NCI-H2107 treated with DMSO at 0.1 percent for 48 hours (cell line): Measurements from ENCODE around the gene RNFT2.
A peak's percentile ranks its signal among the peaks of the same experiment; 100 is the strongest.
"Not testable (repeated sequence)": the region's sequence is repeated elsewhere in the genome, so short reads cannot be mapped to it uniquely, and the experiment has no call there.

ENCODE experiments used
- DNase-seq: peaks from one replicate; lab custom pipeline; 2025; ENCODE audit not compliant: unreplicated experiment; lab: John Stamatoyannopoulos, UW

RNFT2 gene

GRCh38 chr12:116794725-116795124 lies 56.6 kb downstream of the RNFT2 start:
- DNase-seq, result no peak

DNA sequence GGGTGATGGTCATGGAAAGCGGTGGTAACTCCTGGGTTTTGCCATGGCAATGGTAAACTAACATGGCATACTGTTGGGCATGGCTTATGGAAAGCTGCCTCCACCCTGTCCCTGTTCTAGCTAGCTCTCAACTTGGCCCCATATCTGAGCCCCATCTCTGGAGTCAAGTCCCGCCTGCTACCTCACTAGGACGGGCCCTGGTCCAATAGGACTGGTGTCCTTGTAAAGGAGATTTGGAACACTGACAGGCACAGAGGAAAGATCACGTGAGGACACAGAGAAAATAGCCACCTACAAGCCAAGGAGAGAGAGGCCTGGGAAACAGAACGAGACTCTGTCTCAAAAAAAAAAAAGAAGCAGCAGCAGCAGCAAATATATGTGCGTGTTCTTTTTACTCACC lies 59.8 kb downstream of the RNFT2 start:
- no peak for DNase-seq

DNA sequence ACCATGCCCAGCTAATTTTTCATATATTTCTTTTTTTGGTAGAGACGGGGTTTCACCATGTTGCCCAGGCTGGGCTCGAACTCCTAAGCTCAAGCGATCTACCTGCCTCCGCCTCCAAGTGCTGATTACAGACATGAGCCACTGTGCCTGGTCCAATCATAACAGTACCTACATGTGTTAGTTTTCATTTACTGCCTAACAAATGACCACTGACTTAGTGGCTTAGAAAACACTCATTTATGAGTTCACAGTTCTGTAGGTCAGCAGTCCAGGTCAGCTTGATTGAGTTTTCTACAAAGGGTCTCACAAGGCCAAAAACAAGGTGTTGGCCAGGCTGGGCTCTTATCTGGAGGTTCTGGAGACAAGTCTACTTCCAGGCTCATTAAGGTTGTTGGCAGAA lies 60.6 kb downstream of the RNFT2 start:
- DNase-seq, result no peak

GRCh38 chr12:116799955-116800354 lies 61.8 kb downstream of the RNFT2 start:
- DNase-seq, result no peak

- DNase-seq, result no peak
These were observed 62.8 kb downstream of the RNFT2 start for GRCh38 chr12:116800918-116801317.

DNA sequence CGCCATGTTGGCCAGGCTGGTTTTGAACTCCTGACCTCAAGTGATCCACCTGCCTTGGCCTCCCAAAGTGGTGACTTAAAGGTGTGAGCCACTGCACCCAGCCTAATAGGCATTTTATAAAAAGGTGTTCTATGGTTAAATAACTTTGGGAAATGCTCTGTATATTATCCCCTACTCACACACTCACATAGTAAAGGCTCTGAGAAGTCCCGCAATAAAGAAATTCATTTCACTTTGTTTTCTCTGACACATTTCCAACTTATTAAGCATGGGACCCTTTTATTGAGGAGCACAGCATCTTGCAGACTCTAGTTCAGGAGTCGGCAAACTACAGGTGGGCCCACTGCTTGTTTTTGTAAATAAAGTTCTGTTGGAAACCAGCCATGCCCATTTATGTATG lies 63.9 kb downstream of the RNFT2 start:
- no peak for DNase-seq

DNA sequence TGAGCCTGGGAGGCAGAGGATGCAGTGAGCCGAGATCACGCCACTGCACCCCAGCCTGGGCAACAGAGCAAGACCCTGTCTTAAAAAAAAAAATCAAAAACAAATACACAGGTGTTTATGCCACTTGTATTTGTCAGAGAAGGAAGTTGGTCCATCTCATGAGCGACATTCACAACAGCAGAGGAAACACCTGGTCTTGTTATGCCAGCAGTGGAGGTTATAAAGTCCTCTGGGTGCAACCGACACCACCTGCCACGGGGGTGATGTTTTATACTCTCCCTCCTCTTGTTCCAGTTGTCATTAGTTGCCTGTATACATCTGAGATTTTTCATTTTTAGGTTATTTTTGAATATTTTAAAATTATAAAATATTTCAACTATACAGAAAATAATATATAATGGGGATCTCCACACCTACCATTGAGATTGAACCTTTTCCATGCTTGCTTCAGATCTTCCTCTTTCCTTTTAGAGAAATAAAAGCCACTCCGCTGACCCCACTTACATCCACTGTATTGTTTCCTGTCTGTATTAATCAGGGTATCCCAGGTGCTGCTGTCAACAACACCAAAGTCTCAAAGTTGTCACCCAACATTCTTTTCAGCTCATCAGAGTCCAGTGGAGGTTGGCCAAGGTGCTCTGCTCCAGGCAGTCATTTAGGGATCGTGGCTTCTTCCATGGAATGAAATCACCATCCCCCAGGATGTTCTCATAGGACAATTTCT lies 65.1 kb downstream of the RNFT2 start:
- no peak for DNase-seq

DNA sequence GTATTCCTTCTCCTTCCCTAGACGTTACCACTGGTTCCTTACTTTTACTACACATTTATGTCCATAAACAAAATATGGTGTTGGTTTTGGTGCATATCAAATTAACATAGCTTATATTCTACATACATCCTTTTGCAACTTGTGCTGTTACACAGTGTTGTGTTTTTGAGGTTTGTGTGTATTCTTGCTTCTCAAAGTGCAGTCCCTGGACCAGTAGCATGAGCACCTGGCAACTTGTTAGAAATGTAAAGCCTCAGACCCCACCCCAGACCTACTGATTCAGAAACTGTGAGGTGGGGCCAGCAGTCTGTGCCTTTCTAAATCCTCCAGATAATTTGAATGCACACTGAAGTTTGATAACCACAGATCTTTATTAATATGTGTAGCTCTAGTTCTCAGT lies 65.9 kb downstream of the RNFT2 start:
- no peak for DNase-seq

DNA sequence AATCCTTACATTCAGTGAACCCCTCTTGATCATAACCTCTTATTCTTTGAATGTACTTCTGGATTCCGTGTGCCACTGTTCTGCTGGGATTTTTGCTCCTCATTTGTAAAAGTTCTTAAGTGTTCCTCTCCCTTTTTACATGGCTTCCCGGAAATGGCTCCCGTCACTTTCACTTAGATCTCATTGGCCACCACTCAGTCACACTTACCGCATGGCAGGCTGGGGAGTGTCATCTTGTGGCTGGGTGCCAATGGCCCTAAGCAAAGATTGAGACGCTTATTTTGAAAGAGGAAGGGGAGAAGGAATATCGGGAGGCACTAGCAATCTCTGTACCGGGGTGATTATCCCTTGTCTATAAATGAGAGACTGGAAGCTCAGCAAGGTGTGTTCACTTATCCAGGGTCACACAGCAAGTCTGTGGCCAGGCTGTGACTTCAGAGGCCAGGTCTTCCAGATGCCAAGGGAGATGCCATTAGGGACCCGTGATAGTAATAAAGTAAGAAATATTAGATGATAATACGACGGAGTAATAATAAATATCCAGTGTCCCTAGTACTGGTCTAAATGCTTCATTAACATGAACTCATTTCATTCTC lies 68.8 kb downstream of the RNFT2 start:
- DNase-seq, result no peak

GRCh38 chr12:116807546-116807945 lies 69.4 kb downstream of the RNFT2 start:
- DNase-seq, result no peak

GRCh38 chr12:116808113-116809105 lies 70.3 kb downstream of the RNFT2 start:
- peak; percentile 47 for DNase-seq

DNA sequence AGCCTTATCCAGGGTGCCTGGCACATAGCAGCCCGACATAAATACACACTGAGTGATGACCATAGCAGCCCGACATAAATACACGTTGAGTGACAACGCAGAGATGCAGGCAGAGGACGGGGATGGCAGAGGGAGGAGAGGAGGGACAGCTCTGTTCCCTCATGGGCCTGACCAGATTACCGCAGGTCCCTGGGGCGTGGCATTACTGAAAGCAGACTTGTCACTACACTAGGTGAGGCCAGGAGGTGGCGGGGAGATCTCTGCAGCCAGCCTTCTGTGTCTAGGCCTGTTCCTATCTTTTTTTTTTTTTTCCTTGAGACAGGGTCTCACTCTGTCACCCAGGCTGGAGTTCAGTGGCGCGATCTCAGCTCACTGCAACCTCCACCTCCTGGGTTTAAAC lies 74.1 kb downstream of the RNFT2 start:
- no peak for DNase-seq

- no peak for DNase-seq
These were observed 75.3 kb downstream of the RNFT2 start for GRCh38 chr12:116813271-116814041.

DNA sequence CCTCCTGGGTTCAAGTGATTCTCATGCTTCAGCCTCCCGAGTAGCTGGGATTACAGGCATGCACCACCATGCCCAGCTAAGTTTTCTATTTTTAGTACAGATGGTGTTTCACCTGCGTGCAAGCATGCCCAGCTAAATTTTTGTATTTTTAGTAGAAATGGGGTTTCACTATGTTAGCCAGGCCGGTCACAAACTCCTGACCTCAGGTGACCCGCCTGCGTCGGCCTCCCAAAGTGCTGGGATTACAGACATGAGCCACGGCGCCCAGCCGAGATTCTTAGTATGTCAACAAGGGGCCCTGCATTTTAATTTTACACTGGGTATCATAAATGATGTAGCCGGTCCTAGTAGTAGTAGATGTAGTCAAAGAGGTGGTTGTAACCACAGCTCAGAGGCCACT lies 76.7 kb downstream of the RNFT2 start:
- DNase-seq, result not testable (repeated sequence)

GRCh38 chr12:116818341-116818856 lies 80.3 kb downstream of the RNFT2 start:
- no peak for DNase-seq

GRCh38 chr12:116818948-116819832 lies 81.1 kb downstream of the RNFT2 start:
- DNase-seq, result peak; percentile 90

DNA sequence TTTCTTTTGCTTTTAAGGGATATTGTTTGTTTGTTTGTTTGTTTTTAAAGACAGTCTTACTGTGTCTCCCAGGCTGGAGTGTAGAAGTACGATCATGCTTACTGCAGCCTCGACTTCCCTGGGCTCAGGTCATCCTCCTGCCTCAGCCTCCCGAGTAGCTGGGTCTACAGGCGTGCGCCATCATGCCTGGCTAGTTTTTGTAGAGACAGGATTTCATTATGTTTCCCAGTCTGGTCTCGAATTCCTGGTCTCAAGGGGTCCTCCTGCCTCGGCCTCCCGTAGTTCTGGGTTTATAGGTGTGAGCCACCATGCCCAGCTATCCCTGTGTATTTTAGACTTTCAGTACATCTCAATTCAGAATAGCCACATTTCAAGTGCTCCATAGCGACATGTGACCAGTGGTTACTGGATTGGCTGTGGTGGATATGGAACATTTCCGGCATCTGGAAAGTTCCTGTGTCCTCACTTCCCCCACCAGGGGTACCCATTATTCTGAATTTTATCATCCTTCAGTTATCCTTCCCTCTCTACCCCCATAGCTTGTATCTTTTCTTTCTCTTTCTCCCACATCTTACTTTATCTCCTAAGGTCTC lies 82.0 kb downstream of the RNFT2 start:
- no peak for DNase-seq

DNA sequence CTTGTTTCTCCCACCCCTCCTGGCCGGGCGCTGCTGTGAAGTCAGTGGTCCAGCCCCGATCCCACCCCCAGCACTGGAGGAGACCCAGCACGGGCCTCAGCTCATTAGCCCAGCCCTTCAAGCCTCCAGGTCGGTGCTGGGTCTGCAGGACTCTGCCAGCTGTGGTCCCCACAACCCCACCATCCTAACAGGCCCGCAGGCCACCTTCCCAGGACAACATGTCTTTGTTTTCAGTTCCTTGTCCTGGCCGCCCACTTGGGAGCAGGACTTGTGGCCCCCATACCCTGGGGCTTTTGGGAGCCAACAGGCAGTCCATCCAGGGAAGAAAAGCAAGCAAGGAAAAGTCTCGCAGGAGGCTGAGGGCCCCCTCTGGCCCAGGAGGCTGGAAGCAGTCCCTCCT lies 83.2 kb downstream of the RNFT2 start:
- DNase-seq, result no peak

GRCh38 chr12:116827432-116827831 lies 89.3 kb downstream of the RNFT2 start:
- DNase-seq, result no peak
